DOHH2 (cell line): ENCODE measurements around the gene THEM5.
"Not testable (repeated sequence)": the region's sequence is repeated elsewhere in the genome, so short reads cannot be mapped to it uniquely, and the experiment has no call there.

Experiments used
- H3F3A ChIP-seq: fragments of 200-600 bp; sonication (generic), shearing (Covaris generic); 2 replicates; pipeline ENCODE4 v1.6.0; 2016; ENCODE audit warnings: antibody characterized with exemption, mild to moderate bottlenecking; ENCODE audit not compliant: control insufficient read depth, insufficient read depth
- H3K27ac ChIP-seq: fragments of 200-600 bp; sonication (generic); 2 replicates; pipeline ENCODE4 v1.5.1; 2014; ENCODE audit warnings: low read depth, mild to moderate bottlenecking, low read length, moderate library complexity
- H3K27me3 ChIP-seq: fragments of 200-600 bp; sonication (generic); 2 replicates; pipeline ENCODE4 v1.6.1; 2014; ENCODE audit warnings: mild to moderate bottlenecking, low read length, mixed read lengths; ENCODE audit not compliant: control insufficient read depth
- H3K36me3 ChIP-seq: fragments of 200-600 bp; sonication (generic); 2 replicates; pipeline ENCODE4 v1.6.1; 2014; ENCODE audit warnings: mild to moderate bottlenecking, low read length, moderate library complexity, mixed read lengths; ENCODE audit not compliant: control insufficient read depth
- H3K4me1 ChIP-seq: fragments of 200-600 bp; sonication (generic); 2 replicates; pipeline ENCODE4 v1.6.1; 2014; ENCODE audit warnings: mild to moderate bottlenecking, low read length, mixed read lengths; ENCODE audit not compliant: control insufficient read depth
- H3K4me2 ChIP-seq: fragments of 200-600 bp; sonication (generic); 2 replicates; pipeline ENCODE4 v1.6.0; 2014; ENCODE audit warnings: mild to moderate bottlenecking, low read length, moderate library complexity
- H3K4me3 ChIP-seq: fragments of 200-600 bp; sonication (generic); 2 replicates; pipeline ENCODE4 v1.5.1; 2014; ENCODE audit warnings: mild to moderate bottlenecking, low read length, mixed read lengths
- H3K79me2 ChIP-seq: fragments of 200-600 bp; sonication (generic); 2 replicates; pipeline ENCODE4 v1.6.1; 2014; ENCODE audit warnings: mild to moderate bottlenecking, low read length, mixed read lengths; ENCODE audit not compliant: control insufficient read depth
- H3K9me2 ChIP-seq: fragments of 200-600 bp; sonication (generic); replicated peaks from 2 replicates; pipeline ENCODE4 v1.6.1; 2014; ENCODE audit warnings: mild to moderate bottlenecking, low read length, mixed read lengths; ENCODE audit not compliant: control insufficient read depth
- H3K9me3 ChIP-seq: fragments of 200-600 bp; sonication (generic); 2 replicates; pipeline ENCODE4 v1.6.1; 2014; ENCODE audit warnings: antibody characterized with exemption, low read length, mixed read lengths; ENCODE audit not compliant: control insufficient read depth, insufficient read depth
- H4K20me1 ChIP-seq: fragments of 200-600 bp; sonication (generic); 2 replicates; pipeline ENCODE4 v1.6.0; 2014; ENCODE audit warnings: low read depth, mild to moderate bottlenecking, antibody characterized with exemption, low read length, moderate library complexity; ENCODE audit not compliant: control insufficient read depth, insufficient read depth
- CTCF ChIP-seq: fragments of 200-600 bp; sonication (generic); IDR thresholded peaks from one replicate; pipeline ENCODE4 v1.5.1; 2014; ENCODE audit warnings: antibody characterized with exemption, mild to moderate bottlenecking, low read depth, low read length; ENCODE audit not compliant: poor library complexity, severe bottlenecking
- EZH2phosphoT487 ChIP-seq: fragments of 200-600 bp; sonication (generic); IDR thresholded peaks from 2 replicates; pipeline ENCODE4 v1.6.1; 2017; ENCODE audit warnings: borderline replicate concordance, mild to moderate bottlenecking, antibody characterized with exemption, low read length, moderate library complexity, mixed read lengths

Gene THEM5

GRCh38 chr1:151858886-151859665, 5.6 kb upstream of the THEM5 start:
- Histone ChIP-seq H3K27me3 (peaks cover 4% of the 10 kb centered on the region; the same call in 1 of the 2 replicates), H3K4me3 (no peak overlapping the region), H3K4me2 (no peak overlapping the region), H3K36me3 (no peaks in the 10 kb centered on the region), H3K9me3 (no peaks in the 10 kb centered on the region), H3K79me2 (no peaks in the 10 kb centered on the region), H3K9me2 (no peaks in the 10 kb centered on the region), H3K4me1 (peaks cover 10% of the 10 kb centered on the region), H3K27ac (no peak overlapping the region), H4K20me1 (no peaks in the 10 kb centered on the region), H3F3A (no peaks in the 10 kb centered on the region)
- TF ChIP-seq EZH2phosphoT487 (no peak), CTCF (no peak)

- no peaks in the 10 kb centered on the region for H3F3A ChIP-seq
- H3K4me1 ChIP-seq: peaks cover 10% of the 10 kb centered on the region
- no peak overlapping the region for H3K4me2 ChIP-seq
- H3K4me3 ChIP-seq: no peak overlapping the region
- no peaks in the 10 kb centered on the region for H4K20me1 ChIP-seq
- no peaks in the 10 kb centered on the region for H3K9me3 ChIP-seq
- H3K27me3 ChIP-seq: peaks cover 4% of the 10 kb centered on the region; the same call in 1 of the 2 replicates
- H3K79me2 ChIP-seq: no peaks in the 10 kb centered on the region
- H3K9me2 ChIP-seq: no peaks in the 10 kb centered on the region
- H3K36me3 ChIP-seq: no peaks in the 10 kb centered on the region
- TF ChIP-seq CTCF (no peak), EZH2phosphoT487 (no peak)
- no peak overlapping the region for H3K27ac ChIP-seq
These were observed 4.7 kb upstream of the THEM5 start for GRCh38 chr1:151858030-151858746.

GRCh38 chr1:151855933-151856332, 2.4 kb upstream of the THEM5 start:
- H3F3A ChIP-seq: no peaks in the 10 kb centered on the region

GRCh38 chr1:151855516-151855915, 2.0 kb upstream of the THEM5 start:
- H3K9me3 ChIP-seq, H3F3A ChIP-seq, H3K4me2 ChIP-seq, H4K20me1 ChIP-seq, H3K27me3 ChIP-seq, H3K9me2 ChIP-seq, H3K36me3 ChIP-seq, H3K27ac ChIP-seq, H3K79me2 ChIP-seq, H3K4me3 ChIP-seq: not testable (repeated sequence)
- peaks cover 10% of the 10 kb centered on the region for H3K4me1 ChIP-seq

More at GRCh38 chr1:151855933-151856332, 2.4 kb upstream of the THEM5 start:
- no peaks in the 10 kb centered on the region for H3K9me2 ChIP-seq
- peaks cover 10% of the 10 kb centered on the region for H3K4me1 ChIP-seq
- no peaks in the 10 kb centered on the region; the same call in 1 of the 2 replicates for H3K27me3 ChIP-seq
- no peak overlapping the region for H3K27ac ChIP-seq
- H3K4me2 ChIP-seq: no peak overlapping the region
- no peaks in the 10 kb centered on the region for H3K9me3 ChIP-seq
- no peaks in the 10 kb centered on the region for H4K20me1 ChIP-seq
- TF ChIP-seq CTCF (no peak), EZH2phosphoT487 (no peak)
- no peaks in the 10 kb centered on the region for H3K79me2 ChIP-seq
- H3K4me3 ChIP-seq: no peak overlapping the region
- H3K36me3 ChIP-seq: no peaks in the 10 kb centered on the region
